H1 (cell line): Measurements from ENCODE around the gene CAPN13. TPM values are rescaled to one million over a fixed set of nuclear protein-coding genes. Genes with fewer than 3 reads are reported as not detected.

Source experiments
- CTCF ChIA-PET: fragments of 300-600 bp; sonication (Branson Sonifier 250); formaldehyde crosslinking; loops from one replicate; lab custom pipeline; 2021; ENCODE audit not compliant: partially characterized antibody; lab: Charles Lee
- POLR2A ChIA-PET: fragments of 300-600 bp; sonication (Branson Sonifier 250); formaldehyde crosslinking; loops from one replicate; lab custom pipeline; 2021; ENCODE audit warnings: inconsistent platforms; ENCODE audit not compliant: partially characterized antibody; lab: Charles Lee
- DNase-seq, 2 experiments: peaks; one replicate each; pipeline versions ENCODE4 v3.0.0 to v3.0.0-alpha.2; 2010 to 2022; ENCODE audit warnings: low spot score in 2 of 2, low read depth in 1 of 2, mixed read lengths in 1 of 2
- FAIRE-seq: peaks from 2 replicates; lab custom pipeline; 2011; peaks lifted over from hg19 to GRCh38; lab: Jason Lieb, UNC
- H2AFZ ChIP-seq: 2 replicates; pipeline ENCODE4 v1.8.1; 2012; ENCODE audit warnings: low read length, inconsistent platforms
- H2AK5ac ChIP-seq: 2 replicates; pipeline ENCODE4 v1.6.1; 2013; ENCODE audit warnings: low read depth, low read length
- H2BK120ac ChIP-seq: replicated peaks from 2 replicates; pipeline ENCODE3; 2013; ENCODE audit warnings: low read depth, low read length, inconsistent platforms
- H2BK12ac ChIP-seq: 2 replicates; pipeline ENCODE4 v1.6.1; 2013; ENCODE audit warnings: low read depth, low read length
- H2BK15ac ChIP-seq: 2 replicates; pipeline ENCODE4 v1.6.1; 2013; ENCODE audit warnings: low read length
- H2BK20ac ChIP-seq: 2 replicates; pipeline ENCODE4 v1.6.1; 2013; ENCODE audit warnings: low read length
- H2BK5ac ChIP-seq: 2 replicates; pipeline ENCODE4 v1.6.1; 2013; ENCODE audit warnings: low read depth, low read length
- H3K14ac ChIP-seq: 2 replicates; pipeline ENCODE4 v1.6.1; 2013; ENCODE audit warnings: inconsistent platforms; ENCODE audit not compliant: insufficient read length
- H3K18ac ChIP-seq: 2 replicates; pipeline ENCODE4 v1.6.1; 2013; ENCODE audit warnings: low read length; ENCODE audit errors: extremely low read depth
- H3K23ac ChIP-seq: 2 replicates; pipeline ENCODE4 v1.6.1; 2013; ENCODE audit warnings: inconsistent platforms; ENCODE audit not compliant: insufficient read length
- H3K23me2 ChIP-seq: 2 replicates; pipeline ENCODE4 v1.6.1; 2013; ENCODE audit warnings: low read depth, low read length
- H3K27ac ChIP-seq: 2 replicates; pipeline ENCODE4 v1.6.1; 2011; ENCODE audit warnings: low read depth, low read length, inconsistent platforms
- H3K27me3 ChIP-seq, 4 experiments: replicated peaks in 1 of 4; 1 replicate in 1 of 4; 2 replicates in 3 of 4; pipeline versions ENCODE4 v1.6.1 to v1.8.1; 2011 to 2013; ENCODE audit warnings: low read length in 3 of 4, mild to moderate bottlenecking in 3 of 4, inconsistent platforms in 2 of 4, mixed read lengths in 2 of 4, moderate library complexity in 1 of 4; ENCODE audit not compliant: control insufficient read depth in 3 of 4, insufficient read depth in 3 of 4; ENCODE audit errors: extremely low read depth in 1 of 4
- H3K36me3 ChIP-seq, 4 experiments: 2 replicates each; pipeline versions ENCODE4 v1.6.1 to v1.8.1; 2011 to 2013; ENCODE audit warnings: mild to moderate bottlenecking in 4 of 4, low read length in 3 of 4, moderate library complexity in 2 of 4, control low read depth in 1 of 4, inconsistent platforms in 1 of 4; ENCODE audit not compliant: insufficient read depth in 4 of 4, control insufficient read depth in 2 of 4
- H3K4ac ChIP-seq: replicated peaks from 2 replicates; pipeline ENCODE3; 2013; ENCODE audit warnings: low read length, low read depth, mixed read lengths, inconsistent platforms; ENCODE audit not compliant: insufficient read length
- H3K4me1 ChIP-seq, 4 experiments: replicated peaks in 1 of 4; 1 replicate in 1 of 4; 2 replicates in 3 of 4; pipeline versions ENCODE4 v1.6.1 to v1.8.1; 2011 to 2013; ENCODE audit warnings: low read length in 3 of 4, inconsistent platforms in 2 of 4, mixed read lengths in 1 of 4; ENCODE audit not compliant: insufficient read depth in 4 of 4, control insufficient read depth in 3 of 4
- H3K4me2 ChIP-seq, 2 experiments: 2 replicates each; pipeline versions ENCODE4 v1.6.1 to v1.8.1; 2011 to 2013; ENCODE audit warnings: low read depth in 2 of 2, low read length in 2 of 2, control low read depth in 1 of 2, inconsistent platforms in 1 of 2, mild to moderate bottlenecking in 1 of 2; ENCODE audit not compliant: insufficient read depth in 1 of 2
- H3K4me3 ChIP-seq, 4 experiments: fragments of 200-600, 300-600 bp in 1 of 4; sonication (generic), shearing (Covaris generic), sonication (Bioruptor Twin) in 1 of 4; 2 replicates each; pipeline versions ENCODE4 v1.5.1 to v1.8.1; 2011 to 2016; ENCODE audit warnings: low read length in 4 of 4, low read depth in 3 of 4, control low read depth in 2 of 4, inconsistent platforms in 2 of 4, mild to moderate bottlenecking in 2 of 4, mixed read lengths in 1 of 4, moderate library complexity in 1 of 4; ENCODE audit not compliant: insufficient read depth in 2 of 4; ENCODE audit errors: extremely low read depth in 1 of 4
- H3K56ac ChIP-seq: replicated peaks from 2 replicates; pipeline ENCODE3; 2013; ENCODE audit warnings: low read depth, mild to moderate bottlenecking, mixed read lengths, low read length, inconsistent platforms; ENCODE audit not compliant: insufficient read length
- H3K79me1 ChIP-seq: 2 replicates; pipeline ENCODE4 v1.6.1; 2013; ENCODE audit warnings: low read depth, low read length, control low read depth
- H3K79me2 ChIP-seq, 2 experiments: 2 replicates each; pipeline versions ENCODE4 v1.6.1 to v1.8.1; 2012 to 2013; ENCODE audit warnings: low read length in 2 of 2, mild to moderate bottlenecking in 2 of 2, inconsistent platforms in 1 of 2; ENCODE audit not compliant: insufficient read depth in 2 of 2, control insufficient read depth in 1 of 2
- H3K9ac ChIP-seq, 4 experiments: replicated peaks in 1 of 4; 1 replicate in 1 of 4; 2 replicates in 3 of 4; pipeline versions ENCODE4 v1.6.1 to v1.8.1; 2011 to 2013; ENCODE audit warnings: low read depth in 3 of 4, low read length in 3 of 4, control low read depth in 2 of 4, mild to moderate bottlenecking in 2 of 4, moderate library complexity in 2 of 4, inconsistent platforms in 1 of 4; ENCODE audit errors: extremely low read depth in 1 of 4
- H3K9me3 ChIP-seq, 2 experiments: 2 replicates each; pipeline versions ENCODE4 v1.6.1 to v1.8.1; 2012 to 2013; ENCODE audit warnings: mild to moderate bottlenecking in 2 of 2, moderate library complexity in 2 of 2, control low read depth in 1 of 2, inconsistent platforms in 1 of 2, low read depth in 1 of 2, low read length in 1 of 2, mixed read lengths in 1 of 2; ENCODE audit not compliant: insufficient read depth in 2 of 2
- H4K20me1 ChIP-seq, 2 experiments: replicated peaks in 1 of 2; 2 replicates each; pipeline versions ENCODE3 to v1.8.1; 2011 to 2013; ENCODE audit warnings: inconsistent platforms in 2 of 2, low read length in 2 of 2, mild to moderate bottlenecking in 1 of 2; ENCODE audit not compliant: insufficient read depth in 2 of 2, control insufficient read depth in 1 of 2
- H4K5ac ChIP-seq: 2 replicates; pipeline ENCODE4 v1.6.1; 2013; ENCODE audit warnings: low read length, low read depth, mixed read lengths, inconsistent platforms; ENCODE audit not compliant: insufficient read length
- H4K8ac ChIP-seq: 2 replicates; pipeline ENCODE4 v1.8.0; 2013; ENCODE audit warnings: mild to moderate bottlenecking, moderate library complexity, low read length, inconsistent platforms; ENCODE audit not compliant: insufficient read depth; ENCODE audit errors: extremely low read depth
- H4K91ac ChIP-seq: replicated peaks from 2 replicates; pipeline ENCODE3; 2013; ENCODE audit warnings: low read length, mixed read lengths, inconsistent platforms; ENCODE audit not compliant: insufficient read length
- CTCF ChIP-seq, 3 experiments: IDR thresholded peaks; 1 replicate in 2 of 3; 2 replicates in 1 of 3; pipeline versions ENCODE4 v1.5.1 to v1.6.1; 2011; ENCODE audit warnings: low read length in 3 of 3, mild to moderate bottlenecking in 3 of 3, inconsistent platforms in 2 of 3, low read depth in 1 of 3, moderate library complexity in 1 of 3; ENCODE audit not compliant: insufficient read depth in 1 of 3; ENCODE audit errors: control extremely low read depth in 1 of 3
- EZH2 ChIP-seq: fragments of 200-600 bp; sonication (generic); IDR thresholded peaks from 2 replicates; pipeline ENCODE4 v1.7.1; 2012; ENCODE audit warnings: low read depth, mild to moderate bottlenecking, moderate library complexity, low read length, inconsistent platforms; ENCODE audit not compliant: severe bottlenecking
- RAD21 ChIP-seq, 2 experiments: IDR thresholded peaks in 1 of 2; conservative IDR thresholded peaks in 1 of 2; 2 replicates each; pipeline ENCODE4 v1.6.1; 2011; ENCODE audit warnings: low read depth in 2 of 2, low read length in 2 of 2, improper control_type of control experiment in 1 of 2, inconsistent platforms in 1 of 2, mild to moderate bottlenecking in 1 of 2, moderate library complexity in 1 of 2
- WGBS, 2 experiments: shearing (Covaris generic) in 1 of 2; methylation state at CpG; one replicate each; pipeline versions ENCODE4 v1.1.6 to v1.1.7; 2013 to 2015; ENCODE audit warnings: low lambda C conversion rate in 2 of 2, mixed read lengths in 2 of 2, inconsistent platforms in 1 of 2, low coverage in 1 of 2, missing lambda C conversion rate in 1 of 2; ENCODE audit not compliant: insufficient replicate concordance in 2 of 2, insufficient coverage in 1 of 2, insufficient read length in 1 of 2; ENCODE audit errors: extremely low coverage in 1 of 2, missing lambda C conversion rate in 1 of 2; 5-methylcytosine and 5-hydroxymethylcytosine counted together
- polyA plus RNA-seq, 7 experiments: library from polyadenylated mRNA; depleted of rRNA in 3 of 7; stranded (reverse) in 5 of 7; unstranded in 2 of 7; fragments of >200 nt in 5 of 7; fragments of 200-250 nt in 2 of 7; gene quantifications; 1 replicate in 5 of 7; 2 replicates in 1 of 7; 4 replicates in 1 of 7; pipeline versions ENCODE4 v1.2.1 to v1.2.3, GENCODE V29; 2011 to 2013; ENCODE audit warnings: missing spikeins in 2 of 7, mixed read lengths in 2 of 7
- total RNA-seq: library from RNA; stranded (reverse); fragmentation: NEBNext Ultra II Directional; extraction: Animal tissue kit (Norgen Biotek cat#: 25700); gene quantifications from 2 replicates; pipeline ENCODE4 v1.2.1, GENCODE V29; 2021

Gene CAPN13
- total and polyA plus RNA-seq, 2 of the 8 experiments (the other 6 are each of a cell fraction or from before 2014, with no cell fraction given) = 2.4 TPM

DNA sequence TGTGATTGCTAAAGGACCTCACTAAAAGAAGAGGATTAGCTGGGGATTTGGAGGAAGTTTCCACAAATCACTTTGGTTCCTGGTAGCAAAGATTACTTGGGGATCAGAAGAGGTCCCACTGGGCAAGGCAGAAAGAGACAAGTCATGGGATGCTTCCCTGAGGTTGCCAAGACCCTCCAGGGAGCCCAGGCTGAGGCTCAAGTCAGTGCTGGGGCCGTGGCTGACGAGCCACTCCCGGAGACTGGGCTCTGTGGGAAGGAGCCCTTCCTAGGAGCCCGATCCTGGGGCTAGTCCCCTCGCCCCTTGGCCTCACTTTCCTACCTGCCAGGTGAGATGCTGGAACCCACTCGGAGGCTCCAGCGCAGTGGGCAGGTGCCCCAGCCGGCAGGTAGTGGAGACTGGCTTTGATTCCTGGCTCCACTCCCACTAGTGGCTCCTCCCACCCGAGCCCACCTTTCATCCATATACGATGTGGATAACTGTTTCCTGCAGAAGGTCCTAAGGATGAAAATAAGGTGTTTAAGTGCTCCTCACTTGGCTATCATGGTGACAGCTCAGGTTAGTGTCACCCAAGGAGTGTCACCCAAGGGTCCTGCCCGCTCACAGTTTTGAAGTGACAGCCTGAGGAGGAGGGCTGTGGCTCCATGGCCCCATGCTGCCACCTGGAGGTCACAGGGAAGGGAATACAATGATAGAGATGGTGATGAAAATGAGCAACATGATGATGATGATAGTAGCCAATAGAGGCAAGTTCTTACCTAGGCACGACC lies 100.5 kb downstream of the CAPN13 start:
- no peak overlapping the region for H3K56ac ChIP-seq
- TF ChIP-seq CTCF (IDR thresholded peaks at IDR 0.05; ENCODE audit: control extremely low read depth in 1 of 3, insufficient read depth in 1 of 3, low read depth in 1 of 3, low read length in 3 of 3) = peak; percentile 70 to 81 (median 75)
- TF ChIP-seq RAD21 (IDR thresholded peaks at IDR 0.05 in 1 of 2, conservative IDR thresholded peaks at IDR 0.05 in 1 of 2; ENCODE audit: low read depth in 2 of 2, low read length in 2 of 2) = peak; percentile 93 to 94
- no peak for TF ChIP-seq EZH2
- TF ChIP-seq, all 59 proteins: peak for 2
- no peaks in the 10 kb centered on the region for H4K20me1 ChIP-seq
- H3K18ac ChIP-seq = no peak overlapping the region
- H4K5ac ChIP-seq = no peak overlapping the region
- no peak overlapping the region for H4K91ac ChIP-seq
- H3K4ac ChIP-seq = no peak overlapping the region
- ChIA-PET POLR2A (no interaction called here), CTCF (interaction anchor here (0.7 to 13.3 kb wide), 32 partner anchors 15 to 612 kb away, joined by 3 to 228 read pairs (median 4); no protein-coding TSS in a partner anchor)
- no peaks in the 10 kb centered on the region for H3K27me3 ChIP-seq
- H3K23ac ChIP-seq = no peak overlapping the region
- DNase-seq (peak in 1 of 2 experiments; percentile 67), FAIRE-seq (peak; percentile 71)
- no peak overlapping the region for H2BK12ac ChIP-seq
- H2BK15ac ChIP-seq = no peak overlapping the region
- H3K4me2 ChIP-seq = no peak overlapping the region
- no peaks in the 10 kb centered on the region for H3K79me1 ChIP-seq
- H2BK5ac ChIP-seq = no peak overlapping the region
- no peaks in the 10 kb centered on the region for H3K36me3 ChIP-seq
- no peak overlapping the region for H2AFZ ChIP-seq
- H3K9ac ChIP-seq = no peak overlapping the region
- no peaks in the 10 kb centered on the region for H3K79me2 ChIP-seq
- no peak overlapping the region for H2AK5ac ChIP-seq
- H2BK120ac ChIP-seq = no peak overlapping the region
- H2BK20ac ChIP-seq = no peak overlapping the region
- WGBS, 2 experiments = 79% methylated on average over 12 of the region's 12 CpGs; no CpG with 5 or more reads in 1 of the 2 experiments
- no peak overlapping the region for H4K8ac ChIP-seq
- H3K23me2 ChIP-seq = no peaks in the 10 kb centered on the region
- no peaks in the 10 kb centered on the region for H3K4me1 ChIP-seq
- H3K9me3 ChIP-seq = peaks cover 16 to 23% of the 10 kb centered on the region in 2 experiments
- no peak overlapping the region for H3K27ac ChIP-seq
- no peak overlapping the region for H3K14ac ChIP-seq
- H3K4me3 ChIP-seq = no peak overlapping the region
